NCI-H748 (cell line): ENCODE data around the gene DHCR7.

Experiments used
- DNase-seq: peaks from one replicate; lab custom pipeline; 2025; ENCODE audit not compliant: unreplicated experiment; lab: John Stamatoyannopoulos, UW

The DHCR7 gene

DNA sequence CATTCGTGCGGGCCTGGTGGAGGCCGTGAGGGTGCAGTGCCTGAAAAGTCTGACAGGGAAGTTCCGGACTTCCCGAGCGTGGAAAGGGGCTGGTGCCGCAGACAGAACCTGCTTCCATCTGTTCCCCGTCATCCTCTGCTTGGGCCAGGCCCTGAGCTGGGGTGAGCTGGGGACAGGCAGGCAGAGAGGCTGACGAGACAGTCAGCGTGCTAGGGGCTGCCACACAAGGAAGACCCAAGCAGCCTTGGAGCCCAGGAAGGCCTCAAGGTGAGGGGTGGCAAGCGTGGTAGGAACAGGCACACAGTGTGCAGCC lies 30.3 kb upstream of the DHCR7 start:
- no peak for DNase-seq

DNA sequence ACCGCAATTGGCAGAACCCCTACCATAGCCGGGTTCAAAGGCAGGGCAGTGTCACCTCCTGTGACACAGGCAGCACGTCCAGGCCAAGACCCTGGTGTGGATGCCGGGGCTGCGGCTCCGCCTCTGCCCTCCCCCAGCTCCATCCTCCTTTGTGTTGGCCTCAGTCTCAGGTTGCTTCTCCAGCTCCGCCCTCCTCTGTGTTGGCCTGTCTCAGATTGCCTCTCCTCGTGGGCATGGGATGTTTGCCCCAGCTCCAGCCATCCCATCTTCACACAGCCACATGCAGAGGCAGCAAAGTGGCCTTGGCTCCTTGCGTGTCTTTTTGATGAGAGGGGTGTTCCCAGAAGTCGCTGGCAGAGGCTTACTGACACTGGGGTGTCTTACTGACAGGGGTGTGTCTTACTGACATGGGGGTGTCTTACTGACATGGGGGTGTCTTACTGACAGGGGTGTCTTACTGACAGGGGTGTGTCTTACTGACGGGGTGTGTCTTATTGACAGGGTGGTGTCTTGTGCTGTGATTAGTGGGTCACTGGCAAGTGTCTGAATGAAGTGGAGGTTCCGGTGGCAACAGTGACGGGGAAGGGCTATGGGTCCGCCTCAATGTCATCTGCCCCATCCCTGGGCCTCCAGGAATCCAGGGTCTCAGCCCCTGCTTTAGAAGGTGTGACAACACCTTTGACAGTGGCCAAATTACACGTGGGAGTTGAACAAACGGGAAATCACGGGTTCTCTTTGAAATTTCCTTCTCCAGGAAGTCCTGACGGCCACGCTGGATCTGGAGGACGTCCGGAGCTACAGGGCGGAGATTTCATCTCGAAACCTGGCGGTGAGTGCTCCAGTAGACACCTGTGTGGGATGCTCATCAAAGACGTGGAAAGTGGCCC lies 29.7 kb upstream of the DHCR7 start:
- no peak for DNase-seq

DNA sequence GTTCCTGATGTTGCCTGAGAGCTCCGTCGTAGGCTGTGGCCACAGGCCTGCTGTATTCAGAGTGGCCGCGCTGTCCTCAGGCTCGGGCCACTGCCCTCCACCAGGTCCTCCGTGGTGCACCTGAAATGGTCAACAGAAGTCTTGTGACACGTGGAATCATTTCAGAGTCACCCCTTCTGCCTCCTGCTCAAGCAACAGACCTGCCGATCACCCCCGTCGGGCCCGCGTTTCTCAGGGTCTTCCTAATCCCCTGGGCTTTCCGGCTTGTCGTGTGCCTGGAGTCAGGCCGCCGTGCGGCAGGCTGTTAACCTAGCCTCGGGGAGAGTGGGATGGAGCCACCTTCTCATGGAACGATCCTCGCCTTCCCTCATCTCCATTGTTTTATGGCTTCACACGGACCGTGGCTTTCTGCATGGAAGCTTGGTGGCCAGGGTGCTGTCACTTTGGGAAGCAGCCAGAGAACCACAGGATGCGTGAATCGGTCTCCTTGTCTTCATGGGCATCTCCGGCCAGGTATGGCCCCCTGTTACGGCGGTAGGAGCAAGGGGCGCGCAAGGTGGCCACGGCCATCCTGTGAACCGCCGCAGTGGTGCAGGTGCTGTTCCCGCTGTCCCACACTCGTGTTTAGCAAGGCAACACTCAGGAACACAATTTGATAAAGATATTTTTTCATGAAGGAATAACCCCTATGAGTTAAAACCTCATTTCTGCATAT lies 28.9 kb upstream of the DHCR7 start:
- no peak for DNase-seq

GRCh38 chr11:71476031-71476430 lies 27.8 kb upstream of the DHCR7 start:
- DNase-seq, result no peak

- no peak for DNase-seq
These were observed 26.7 kb upstream of the DHCR7 start for GRCh38 chr11:71474771-71475483.

GRCh38 chr11:71474141-71474770 lies 26.1 kb upstream of the DHCR7 start:
- no peak for DNase-seq

DNA sequence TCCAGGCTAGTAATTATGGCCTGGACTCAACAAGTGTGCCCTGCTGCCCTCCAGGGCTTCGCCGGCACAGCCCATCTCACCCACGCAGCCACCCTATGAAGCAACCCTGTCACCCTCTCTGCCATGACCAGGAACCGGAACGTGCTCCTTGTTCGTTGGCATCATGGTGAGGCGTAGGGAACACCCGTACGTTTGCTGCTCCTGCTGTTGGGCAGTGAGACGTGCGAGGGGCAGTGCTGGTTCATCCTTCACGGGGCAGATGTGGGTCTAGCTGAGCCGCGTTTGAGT lies 25.5 kb upstream of the DHCR7 start:
- no peak for DNase-seq

- DNase-seq, result no peak
These were observed 25.0 kb upstream of the DHCR7 start for GRCh38 chr11:71472941-71473792.

DNA sequence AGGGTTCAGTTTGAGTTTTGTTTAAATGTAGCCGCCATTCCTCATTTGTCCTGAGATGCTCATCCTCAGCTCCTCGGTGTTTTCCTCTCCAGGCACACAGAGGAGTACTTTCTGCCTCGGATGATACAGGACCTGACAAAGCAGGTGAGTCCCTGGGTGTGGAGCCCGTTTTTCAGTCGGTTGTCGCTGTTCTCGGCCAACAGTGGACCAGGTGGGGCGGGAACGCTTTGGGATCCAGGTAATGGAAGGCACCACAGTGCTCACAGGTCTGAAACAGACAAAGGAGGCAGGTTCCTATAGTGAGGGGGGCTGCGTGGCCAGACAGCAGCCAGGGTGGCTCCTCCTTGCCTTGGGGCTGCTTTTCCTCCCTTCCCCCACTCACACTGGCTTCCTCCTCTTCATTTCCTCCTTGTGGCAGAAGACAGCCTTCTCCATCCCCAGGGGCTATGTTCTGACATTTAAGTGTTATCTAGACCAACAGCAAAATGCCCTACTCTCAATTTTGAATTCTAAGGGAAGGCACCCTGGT lies 24.2 kb upstream of the DHCR7 start:
- no peak for DNase-seq

GRCh38 chr11:71470946-71471345 lies 22.8 kb upstream of the DHCR7 start:
- DNase-seq, result no peak

DNA sequence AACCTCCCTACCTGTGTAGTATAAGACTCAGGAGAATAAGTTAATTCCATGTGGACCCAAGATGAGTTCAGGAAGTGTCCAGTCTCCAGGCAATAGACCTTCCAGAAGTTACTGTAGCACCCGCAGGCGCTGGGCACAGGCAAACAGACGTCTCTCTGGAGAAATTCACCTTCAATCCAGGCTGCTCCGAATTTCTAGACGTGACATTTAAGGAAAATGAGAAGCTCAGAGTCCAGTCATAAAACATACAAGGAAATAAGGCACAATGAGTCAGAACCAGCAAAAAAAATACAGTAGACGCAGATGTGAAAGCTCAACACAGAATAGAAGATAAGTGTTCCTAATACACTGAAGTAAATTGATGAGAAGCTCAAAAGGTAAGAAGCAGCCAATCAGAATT lies 19.0 kb upstream of the DHCR7 start:
- no peak for DNase-seq

DNA sequence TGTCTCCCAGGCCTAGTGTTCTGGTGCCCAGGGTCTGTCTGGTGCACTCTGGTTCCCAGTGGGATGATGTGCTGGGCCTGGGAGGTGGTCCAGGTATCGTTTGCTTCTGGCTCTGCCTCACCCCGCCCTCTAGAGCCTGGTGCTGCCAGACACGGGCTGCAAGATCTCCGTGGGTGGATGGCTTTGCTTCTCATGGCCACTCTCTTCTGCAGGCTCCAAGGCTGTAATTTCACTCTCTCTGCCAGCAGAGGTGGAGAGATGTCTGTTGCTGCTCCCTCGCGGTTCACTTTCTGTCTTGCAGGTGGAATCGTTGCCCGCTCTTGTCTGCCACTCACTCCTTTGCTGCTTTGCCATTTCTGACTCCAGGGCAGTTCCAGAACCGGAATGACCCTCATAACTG lies 18.2 kb upstream of the DHCR7 start:
- DNase-seq, result no peak

DNA sequence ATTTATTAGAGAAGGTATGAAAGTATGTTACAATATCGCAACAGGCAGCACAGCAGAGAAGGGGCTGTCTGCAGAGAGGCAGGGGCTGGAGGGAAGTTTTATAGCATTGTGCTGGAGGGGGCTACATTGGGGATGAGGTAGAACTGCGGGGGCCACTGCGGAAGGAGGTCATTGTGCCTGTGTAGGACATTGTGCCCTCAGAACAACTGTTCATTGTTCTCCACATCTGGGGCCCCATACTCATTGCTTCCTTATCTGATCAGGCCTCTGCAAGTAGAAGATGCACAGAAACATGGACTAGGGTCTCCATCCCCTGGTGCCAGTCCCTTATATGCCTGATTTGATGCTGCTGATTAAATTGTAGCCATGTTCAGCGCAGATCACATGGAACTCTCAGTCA lies 16.9 kb upstream of the DHCR7 start:
- DNase-seq, result no peak

DNA sequence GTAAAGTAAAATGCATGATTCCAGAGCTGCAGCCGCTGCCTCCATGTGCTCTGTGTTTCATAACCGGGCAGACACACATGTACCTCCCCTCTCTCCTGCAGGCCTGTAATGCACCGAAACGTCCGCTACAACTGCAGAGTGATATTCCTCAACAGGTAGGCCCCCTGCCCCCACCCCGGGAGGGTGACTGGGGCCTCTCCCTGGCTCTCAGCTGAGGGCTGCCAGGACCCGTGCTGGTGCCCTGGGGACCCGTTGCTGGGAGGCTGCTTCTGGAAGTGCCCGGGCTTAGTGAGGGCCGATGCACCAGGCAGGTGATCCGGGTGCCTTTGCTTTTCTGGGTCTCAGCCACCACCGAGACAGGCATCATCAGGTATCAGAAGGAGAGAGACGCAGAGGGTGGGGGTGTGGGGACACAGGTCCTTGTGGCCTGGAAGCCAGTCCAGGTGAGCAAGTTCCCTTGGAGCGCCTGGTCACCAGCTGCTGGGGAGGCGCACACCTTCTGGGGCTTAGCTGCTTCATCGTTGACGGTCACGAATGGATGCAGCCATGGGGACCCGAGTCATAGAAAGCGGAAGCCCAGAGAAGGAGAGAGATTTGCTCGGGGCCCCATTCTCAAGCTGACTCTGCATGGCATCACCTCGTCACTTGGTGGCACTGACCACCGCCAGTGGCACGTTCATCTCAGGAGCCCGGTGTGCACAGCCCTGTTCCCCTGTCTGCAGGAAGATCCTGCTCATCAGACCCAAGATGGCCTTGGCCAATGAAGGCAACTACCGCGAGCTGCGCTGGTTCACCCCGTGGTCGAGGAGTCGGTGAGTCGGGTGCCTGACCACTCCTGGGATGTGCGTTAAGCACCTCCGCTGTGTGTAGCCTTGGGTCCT lies 15.4 kb upstream of the DHCR7 start:
- no peak for DNase-seq

DNA sequence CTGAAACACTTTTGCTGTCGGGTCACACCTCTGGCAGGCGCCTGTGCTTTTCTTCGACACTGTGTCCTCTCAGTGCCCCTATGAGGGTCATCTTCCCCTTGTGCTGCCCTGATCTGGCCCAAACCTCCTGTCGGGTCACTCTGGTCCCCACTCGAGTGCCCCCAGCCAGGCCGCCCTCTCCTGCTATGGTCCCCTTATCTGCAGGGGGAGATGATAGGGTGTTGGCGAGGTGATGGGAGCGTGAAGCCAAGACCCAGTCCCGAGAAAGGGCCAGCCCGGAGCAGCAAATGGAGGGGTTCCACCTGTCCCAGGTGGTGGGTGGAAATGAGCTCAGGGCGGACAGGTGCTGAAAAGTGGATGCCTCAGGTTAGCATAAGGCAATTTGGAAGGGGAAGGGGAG lies 14.5 kb upstream of the DHCR7 start:
- no peak for DNase-seq

- no peak for DNase-seq
These were observed 13.5 kb upstream of the DHCR7 start for GRCh38 chr11:71461696-71462095.

- DNase-seq, result no peak
These were observed 11.7 kb upstream of the DHCR7 start for GRCh38 chr11:71459767-71460320.

- DNase-seq, result no peak
These were observed 11.0 kb upstream of the DHCR7 start for GRCh38 chr11:71459076-71459766.
